A549 (cell line): ENCODE data around the gene APOM. TPM values are rescaled to one million over a fixed set of nuclear protein-coding genes. Genes with fewer than 3 reads are reported as not detected.

Source experiments
- ATAC-seq, 2 experiments: fragments of 200-7000 bp in 1 of 2; fragments of >200 bp in 1 of 2; cut with Nextera tagmentation in 1 of 2; cut with Tn5 transposase in 1 of 2; 3 replicates each; pipeline versions ENCODE4 v1.8.0 to v1.9.1; 2018 to 2020; ENCODE audit warnings: mild to moderate bottlenecking in 1 of 2, moderate library complexity in 1 of 2
- CTCF ChIA-PET: fragments of 300-600 bp; sonication (Branson Sonifier 250); formaldehyde crosslinking; extraction: SDS; loops from one replicate; lab custom pipeline; 2021; ENCODE audit warnings: antibody characterized with exemption, inconsistent platforms; lab: Yijun Ruan, JAX
- POLR2A ChIA-PET: fragments of 350-600 bp; formaldehyde crosslinking; extraction: SDS; loops from one replicate; lab custom pipeline; 2021; ENCODE audit warnings: antibody characterized with exemption, inconsistent platforms; lab: Yijun Ruan, JAX
- DNase-seq, 2 experiments: peaks; one replicate each; pipeline versions ENCODE4 v3.0.0 to v3.0.0-alpha.2; 2011 to 2016; ENCODE audit warnings: low read depth in 1 of 2, low spot score in 1 of 2
- FAIRE-seq: peaks from 2 replicates; lab custom pipeline; 2011; peaks lifted over from hg19 to GRCh38; lab: Jason Lieb, UNC
- H3K27ac ChIP-seq, 2 experiments: fragments of >200 bp; sonication (Bioruptor Twin); formaldehyde crosslinking; 3 replicates each; pipeline ENCODE4 v1.5.1; 2016 to 2017
- H3K4me1 ChIP-seq: fragments of >200 bp; sonication (Bioruptor Twin); formaldehyde crosslinking; 3 replicates; pipeline ENCODE4 v1.6.1; 2016
- H3K4me2 ChIP-seq: fragments of >200 bp; sonication (Bioruptor Twin); formaldehyde crosslinking; 3 replicates; pipeline ENCODE4 v1.6.1; 2016
- H3K4me3 ChIP-seq: fragments of >200 bp; sonication (Bioruptor Twin); formaldehyde crosslinking; 3 replicates; pipeline ENCODE4 v1.5.1; 2016
- H3K9me3 ChIP-seq: fragments of >200 bp; sonication (Bioruptor Twin); formaldehyde crosslinking; 3 replicates; pipeline ENCODE4 v1.6.1; 2016
- BCL3 ChIP-seq: fragments of >200 bp; sonication (Bioruptor Twin); formaldehyde crosslinking; IDR thresholded peaks from 3 replicates; pipeline ENCODE4 v1.6.1; 2016
- BHLHE40 ChIP-seq: IDR thresholded peaks from 2 replicates; pipeline ENCODE4 v1.6.1; 2012; ENCODE audit warnings: low read depth, low read length, inconsistent platforms
- CTCF ChIP-seq: fragments of >200 bp; sonication (Bioruptor Twin); formaldehyde crosslinking; IDR thresholded peaks from 3 replicates; pipeline ENCODE4 v1.5.1; 2016
- EHMT2 ChIP-seq: fragments of 200-600 bp; sonication (generic); IDR thresholded peaks from 2 replicates; pipeline ENCODE4 v1.6.1; 2016; ENCODE audit warnings: antibody characterized with exemption, low read depth, mild to moderate bottlenecking, moderate library complexity
- EP300 ChIP-seq, 2 experiments: fragments of >200 bp; sonication (Bioruptor Twin); formaldehyde crosslinking; IDR thresholded peaks; 2 replicates in 1 of 2; 3 replicates in 1 of 2; pipeline ENCODE4 v1.6.1; 2016 to 2017
- ESRRA ChIP-seq: fragments of 150-350 bp; IDR thresholded peaks from 2 replicates; pipeline ENCODE4 v1.6.1; 2014; ENCODE audit warnings: mild to moderate bottlenecking, low read length, borderline replicate concordance
- FOSB ChIP-seq: fragments of 250-450 bp; sonication (Bioruptor Pico); IDR thresholded peaks from 2 replicates; pipeline ENCODE4 v1.5.0; 2020; ENCODE audit warnings: mild to moderate bottlenecking, moderate library complexity
- FOXS1 ChIP-seq: fragments of 250-450 bp; sonication (Bioruptor Pico); IDR thresholded peaks from 2 replicates; pipeline ENCODE4 v1.5.0; 2020; ENCODE audit warnings: mild to moderate bottlenecking, moderate library complexity
- GATA3 ChIP-seq: IDR thresholded peaks from 2 replicates; pipeline ENCODE4 v1.6.1; 2012; ENCODE audit warnings: borderline replicate concordance
- HDAC2 ChIP-seq: fragments of 200-600 bp; sonication (generic); IDR thresholded peaks from 2 replicates; pipeline ENCODE4 v1.6.1; 2016
- HES2 ChIP-seq: fragments of >200 bp; sonication (Bioruptor Twin); formaldehyde crosslinking; IDR thresholded peaks from 2 replicates; pipeline ENCODE4 v1.6.1; 2016
- HMGXB4 ChIP-seq: fragments of 250-450 bp; sonication (Bioruptor Pico); IDR thresholded peaks from 2 replicates; pipeline ENCODE4 v1.5.0; 2021; ENCODE audit warnings: mild to moderate bottlenecking, moderate library complexity, borderline replicate concordance
- HOXA7 ChIP-seq: fragments of 250-450 bp; sonication (Bioruptor Pico); IDR thresholded peaks from 2 replicates; pipeline ENCODE4 v1.5.0; 2020; ENCODE audit warnings: mild to moderate bottlenecking, moderate library complexity
- HOXB13 ChIP-seq: fragments of 250-450 bp; sonication (Bioruptor Pico); IDR thresholded peaks from 2 replicates; pipeline ENCODE4 v1.5.0; 2020; ENCODE audit warnings: low read depth, mild to moderate bottlenecking, moderate library complexity
- JUNB ChIP-seq: fragments of >200 bp; sonication (Bioruptor Twin); formaldehyde crosslinking; IDR thresholded peaks from 2 replicates; pipeline ENCODE4 v1.6.1; 2016
- MYC ChIP-seq: IDR thresholded peaks from 2 replicates; pipeline ENCODE4 v1.6.1; 2012; ENCODE audit warnings: mild to moderate bottlenecking, inconsistent platforms, low read length, improper control_type of control experiment, borderline replicate concordance
- NPAS2 ChIP-seq: fragments of 250-450 bp; sonication (Bioruptor Pico); IDR thresholded peaks from 2 replicates; pipeline ENCODE4 v1.8.0; 2022; ENCODE audit warnings: mild to moderate bottlenecking, moderate library complexity, borderline replicate concordance
- NR3C1 ChIP-seq: fragments of >200 bp; sonication (Bioruptor Twin); formaldehyde crosslinking; IDR thresholded peaks from 3 replicates; pipeline ENCODE4 v1.6.1; 2017
- RARB ChIP-seq: fragments of 250-450 bp; sonication (Bioruptor Pico); IDR thresholded peaks from 2 replicates; pipeline ENCODE4 v1.8.0; 2021; ENCODE audit warnings: mild to moderate bottlenecking, moderate library complexity
- RFX5 ChIP-seq: fragments of 450-650 bp; IDR thresholded peaks from 2 replicates; pipeline ENCODE4 v1.7.1; 2014; ENCODE audit warnings: antibody characterized with exemption, mild to moderate bottlenecking, moderate library complexity
- RNF2 ChIP-seq: fragments of 200-600 bp; sonication (generic); IDR thresholded peaks from 2 replicates; pipeline ENCODE4 v1.6.1; 2016; ENCODE audit warnings: low read depth, mild to moderate bottlenecking, antibody characterized with exemption, moderate library complexity, borderline replicate concordance
- TFCP2L1 ChIP-seq: fragments of 250-450 bp; sonication (Bioruptor Pico); IDR thresholded peaks from 2 replicates; pipeline ENCODE4 v1.5.0; 2021; ENCODE audit warnings: mild to moderate bottlenecking
- TP53 ChIP-seq: fragments of 250-450 bp; sonication (Bioruptor Pico); IDR thresholded peaks from 2 replicates; pipeline ENCODE4 v1.5.0; 2021; ENCODE audit warnings: mild to moderate bottlenecking, moderate library complexity
- USF2 ChIP-seq: fragments of 450-650 bp; IDR thresholded peaks from 2 replicates; pipeline ENCODE4 v1.6.1; 2014; ENCODE audit warnings: antibody characterized with exemption
- ZC3H11A ChIP-seq: fragments of 450-650 bp; IDR thresholded peaks from 2 replicates; pipeline ENCODE4 v1.6.1; 2014; ENCODE audit warnings: antibody characterized with exemption, mild to moderate bottlenecking
- ZFP36 ChIP-seq: fragments of 450-650 bp; IDR thresholded peaks from 2 replicates; pipeline ENCODE4 v1.6.1; 2014; ENCODE audit warnings: borderline replicate concordance; ENCODE audit not compliant: partially characterized antibody
- ZNF302 ChIP-seq: fragments of 250-450 bp; sonication (Bioruptor Pico); IDR thresholded peaks from 2 replicates; pipeline ENCODE4 v1.9.0; 2021; ENCODE audit warnings: inconsistent platforms, mild to moderate bottlenecking, moderate library complexity
- ZSCAN20 ChIP-seq: fragments of 250-450 bp; sonication (Bioruptor Pico); IDR thresholded peaks from 2 replicates; pipeline ENCODE4 v1.8.0; 2022; ENCODE audit warnings: mild to moderate bottlenecking, moderate library complexity
- WGBS: methylation state at CpG from one replicate; pipeline ENCODE4 v1.1.6; 2017; ENCODE audit errors: missing lambda C conversion rate; 5-methylcytosine and 5-hydroxymethylcytosine counted together
- polyA plus RNA-seq, 4 experiments: library from polyadenylated mRNA; depleted of rRNA in 3 of 4; stranded (reverse); fragments of >200 nt; fragmentation: RNase III in 1 of 4; extraction: RNeasy Plus Mini Kit Qiagen cat#74134 plus additional on column Dnase treatment in 1 of 4; gene quantifications; 2 replicates in 3 of 4; 3 replicates in 1 of 4; pipeline ENCODE4 v1.2.3, GENCODE V29; 2011 to 2017
- TF ChIP-seq, protein P1 (sequence below): IDR thresholded peaks from 2 replicates; pipeline ENCODE4 v1.6.1; 2012
- TF ChIP-seq, protein P2 (sequence below): IDR thresholded peaks from 2 replicates; pipeline ENCODE4 v1.6.1; 2012; ENCODE audit warnings: low read depth, borderline replicate concordance

The APOM gene
- polyA plus RNA-seq, 2 of the 4 experiments (the other 2 are of a cell fraction), result 1.5 to 2.6 TPM

GRCh38 chr6:31669676-31670075 lies 14.0 kb downstream of the APOM start, which contains the start of gene LY6G5B:
Gene LY6G5B (plus strand): TSS chr6:31669976. CDS start chr6:31670951, 975 bp downstream.
- no peak for ATAC-seq
- no peak within 1 kb of the TSS for H3K4me3 ChIP-seq
- CTCF ChIA-PET, result interaction anchor here (1.2 to 2.1 kb wide), 4 partner anchors 21 to 283 kb away, joined by 3 to 5 read pairs (median 4); partner anchors contain the start of gene ATP6V1G2
- POLR2A ChIA-PET, result no interaction called here
- TF ChIP-seq HOXA7 (CRISPR knock-in tag), result no peak
- no peak for TF ChIP-seq CTCF
- TF ChIP-seq TFCP2L1 (CRISPR knock-in tag), result no peak
- no peak for TF ChIP-seq ZSCAN20
- no peak for TF ChIP-seq HDAC2
- TF ChIP-seq RNF2, result no peak
- no peak for TF ChIP-seq NR3C1
- no peak for TF ChIP-seq ZFP36
- TF ChIP-seq, protein P1, sequence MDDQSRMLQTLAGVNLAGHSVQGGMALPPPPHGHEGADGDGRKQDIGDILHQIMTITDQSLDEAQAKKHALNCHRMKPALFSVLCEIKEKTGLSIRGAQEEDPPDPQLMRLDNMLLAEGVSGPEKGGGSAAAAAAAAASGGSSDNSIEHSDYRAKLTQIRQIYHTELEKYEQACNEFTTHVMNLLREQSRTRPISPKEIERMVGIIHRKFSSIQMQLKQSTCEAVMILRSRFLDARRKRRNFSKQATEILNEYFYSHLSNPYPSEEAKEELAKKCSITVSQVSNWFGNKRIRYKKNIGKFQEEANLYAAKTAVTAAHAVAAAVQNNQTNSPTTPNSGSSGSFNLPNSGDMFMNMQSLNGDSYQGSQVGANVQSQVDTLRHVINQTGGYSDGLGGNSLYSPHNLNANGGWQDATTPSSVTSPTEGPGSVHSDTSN, result no peak
- no peak for TF ChIP-seq ZNF302 (CRISPR knock-in tag)
- TF ChIP-seq MYC, result no peak
- TF ChIP-seq BHLHE40, result no peak
- no peak for TF ChIP-seq TP53 (CRISPR knock-in tag)
- no peak for TF ChIP-seq FOXS1 (CRISPR knock-in tag)
- TF ChIP-seq EP300 (IDR thresholded peaks at IDR 0.05), result no peak
- TF ChIP-seq HOXB13 (CRISPR knock-in tag), result no peak
- TF ChIP-seq RFX5, result no peak
- no peak for TF ChIP-seq USF2
- TF ChIP-seq GATA3, result no peak
- no peak for TF ChIP-seq NPAS2
- H3K4me1 ChIP-seq, result peaks cover 8% of the 10 kb centered on the region; the same call in 1 of the 3 replicates
- 90% methylated on average over 8 of the region's 8 CpGs for WGBS
- FAIRE-seq, result no peak
- H3K9me3 ChIP-seq, result no peaks in the 10 kb centered on the region
- no peak for DNase-seq
- H3K4me2 ChIP-seq, result no peak within 1 kb of the TSS
- no peak within 1 kb of the TSS for H3K27ac ChIP-seq

- FAIRE-seq (no peak), ATAC-seq (no peak), DNase-seq (no peak)
- POLR2A ChIA-PET, result no interaction called here
- H3K4me3 ChIP-seq, result no peak overlapping the region
- H3K9me3 ChIP-seq, result no peaks in the 10 kb centered on the region
- 67% methylated on average over 4 of the region's 4 CpGs for WGBS
- CTCF ChIA-PET, result no interaction called here
- H3K4me1 ChIP-seq, result peaks cover 8% of the 10 kb centered on the region; the same call in 1 of the 3 replicates
- H3K4me2 ChIP-seq, result peak overlapping the region; percentile 47; the same call in 2 of the 3 replicates
- H3K27ac ChIP-seq, result peak overlapping the region; percentile 21 to 34; a peak in 2 of 6 replicates
- TF ChIP-seq, protein P1, result no peak
- TF ChIP-seq EP300 (IDR thresholded peaks at IDR 0.05) (no peak), RARB (no peak), ESRRA (no peak), FOSB (no peak), EHMT2 (no peak), BCL3 (no peak), JUNB (no peak), HES2 (no peak), HMGXB4 (CRISPR knock-in tag) (no peak), ZC3H11A (no peak)
- TF ChIP-seq, protein P2, sequence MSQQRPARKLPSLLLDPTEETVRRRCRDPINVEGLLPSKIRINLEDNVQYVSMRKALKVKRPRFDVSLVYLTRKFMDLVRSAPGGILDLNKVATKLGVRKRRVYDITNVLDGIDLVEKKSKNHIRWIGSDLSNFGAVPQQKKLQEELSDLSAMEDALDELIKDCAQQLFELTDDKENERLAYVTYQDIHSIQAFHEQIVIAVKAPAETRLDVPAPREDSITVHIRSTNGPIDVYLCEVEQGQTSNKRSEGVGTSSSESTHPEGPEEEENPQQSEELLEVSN, result no peak
Observed at GRCh38 chr6:31676322-31676903, 20.7 kb downstream of the APOM start.
